ENCODE results near the gene SLC25A34. TPM values are rescaled to one million over a fixed set of nuclear protein-coding genes. Genes with fewer than 3 reads are reported as not detected.

The SLC25A34 gene
- total and polyA plus RNA-seq, 10 of the 15 experiments (the other 5 are each of a cell fraction or from before 2014, with no cell fraction given): 0.02 to 1.6 (median 0.39) TPM

DNA sequence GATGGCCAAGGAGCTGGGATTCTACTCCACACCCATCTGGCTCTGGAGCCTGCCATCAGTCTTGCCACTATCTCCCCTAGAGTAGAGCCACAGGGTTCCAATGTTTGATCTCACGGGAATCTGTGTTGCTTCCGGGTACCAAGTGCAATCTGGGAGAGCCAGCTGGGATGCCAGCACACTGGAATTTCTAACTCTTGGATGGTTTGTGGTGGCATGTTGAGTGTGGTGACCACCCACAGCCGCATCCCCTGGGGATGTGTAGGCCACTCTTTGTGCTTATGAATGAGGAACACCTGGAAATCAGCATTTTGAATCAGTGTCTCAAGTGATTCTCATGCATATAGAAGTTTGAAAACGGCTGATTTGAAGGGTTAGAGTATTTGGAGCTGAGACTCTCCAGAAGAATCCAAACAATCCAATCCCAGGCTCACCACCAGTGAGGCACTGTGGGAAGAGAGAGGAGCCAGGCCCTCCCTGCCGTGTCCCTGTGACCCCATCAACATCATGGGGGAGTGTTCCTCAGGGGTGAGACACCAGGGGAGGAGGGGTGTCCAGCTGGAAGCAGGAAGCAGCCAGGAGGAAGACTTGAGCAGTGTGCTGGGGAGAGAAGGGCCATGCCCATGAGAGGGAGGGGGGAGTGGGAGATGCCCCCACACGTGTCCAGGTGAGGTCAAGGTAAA lies 35.9 kb downstream of the SLC25A34 start:
- CTCF ChIA-PET: interaction anchor here (1.7 kb wide), 1 partner anchor 31 kb away, joined by 4 read pairs; no protein-coding TSS in a partner anchor
- TF ChIP-seq TCF7 (IDR thresholded peaks at IDR 0.05; ENCODE audit: borderline replicate concordance) (no peak), PKNOX1 (IDR thresholded peaks at IDR 0.05) (no peak), NFXL1 (IDR thresholded peaks at IDR 0.05; ENCODE audit: borderline replicate concordance) (no peak), LARP7 (IDR thresholded peaks at IDR 0.05) (no peak)
- TF ChIP-seq, protein P1, sequence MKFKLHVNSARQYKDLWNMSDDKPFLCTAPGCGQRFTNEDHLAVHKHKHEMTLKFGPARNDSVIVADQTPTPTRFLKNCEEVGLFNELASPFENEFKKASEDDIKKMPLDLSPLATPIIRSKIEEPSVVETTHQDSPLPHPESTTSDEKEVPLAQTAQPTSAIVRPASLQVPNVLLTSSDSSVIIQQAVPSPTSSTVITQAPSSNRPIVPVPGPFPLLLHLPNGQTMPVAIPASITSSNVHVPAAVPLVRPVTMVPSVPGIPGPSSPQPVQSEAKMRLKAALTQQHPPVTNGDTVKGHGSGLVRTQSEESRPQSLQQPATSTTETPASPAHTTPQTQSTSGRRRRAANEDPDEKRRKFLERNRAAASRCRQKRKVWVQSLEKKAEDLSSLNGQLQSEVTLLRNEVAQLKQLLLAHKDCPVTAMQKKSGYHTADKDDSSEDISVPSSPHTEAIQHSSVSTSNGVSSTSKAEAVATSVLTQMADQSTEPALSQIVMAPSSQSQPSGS (IDR thresholded peaks at IDR 0.05; ENCODE audit: low read length): no peak
- FAIRE-seq: no peak

More for the DNA sequence above, 35.9 kb downstream of the SLC25A34 start:
- Histone ChIP-seq H3K4me1 (ENCODE audit: control insufficient read depth, insufficient read depth, low read length) (no peaks in the 10 kb centered on the region), H3K79me2 (ENCODE audit: control insufficient read depth, insufficient read depth, low read length) (no peaks in the 10 kb centered on the region), H4K20me1 (ENCODE audit: control insufficient read depth, insufficient read depth) (no peaks in the 10 kb centered on the region), H3K9ac (ENCODE audit: control insufficient read depth, insufficient read depth, low read length) (no peak overlapping the region), H3K4me2 (ENCODE audit: control insufficient read depth, insufficient read depth) (no peak overlapping the region), H3K27me3 (replicated peaks in 1 of 2; ENCODE audit: control insufficient read depth in 2 of 2, insufficient read depth in 2 of 2, low read length in 1 of 2) (no peaks in the 10 kb centered on the region; a peak in 1 of 4 replicates), H3K9me3 (replicated peaks; ENCODE audit: control insufficient read depth, insufficient read depth, low read length) (no peaks in the 10 kb centered on the region), H3K36me3 (ENCODE audit: control insufficient read depth in 2 of 2, insufficient read depth in 2 of 2, low read length in 1 of 2) (no peaks in the 10 kb centered on the region), H2AFZ (ENCODE audit: control insufficient read depth, low read depth, low read length) (no peak overlapping the region), H3K27ac (ENCODE audit: control insufficient read depth, insufficient read depth) (no peak overlapping the region), H3K4me3 (no peak overlapping the region)
- DNase-seq (ENCODE audit: low read depth, low spot score) (no peak), ATAC-seq (no peak)
- 19% methylated on average over 6 of the region's 6 CpGs for WGBS (ENCODE audit: insufficient coverage, insufficient replicate concordance, low lambda C conversion rate, missing lambda C conversion rate)
- no TSS peak for BruUV-seq (replicated peaks)
- in situ Hi-C loops (cut with MboI) (no loop called here), intact Hi-C loops (cut with micrococcal nuclease; ENCODE audit: unreplicated experiment) (no loop called here)
- ChIA-PET SMC1A (ENCODE audit: uncharacterized antibody, unreplicated experiment) (no interaction called here), POLR2A (interaction anchor here (0.6 kb wide), 1 partner anchor 48 kb away, joined by 5 read pairs; no protein-coding TSS in a partner anchor), RAD21 (ENCODE audit: unreplicated experiment) (no interaction called here)

Measured in GM12878 (cell line).